ENCODE data around the gene MYL5. TPM values are rescaled to one million over a fixed set of nuclear protein-coding genes. Genes with fewer than 3 reads are reported as not detected.

Gene MYL5
- total RNA-seq, 2 experiments from 2014 or later: 13.7 to 16.4 TPM

Other genes with a start within 250 kb of the MYL5 start
- 10 to 100 TPM; 32.3 to 37.9 TPM for gene ZNF721, start 175.4 kb upstream of the MYL5 start, total RNA-seq
- gene PIGG, start 175.3 kb upstream of the MYL5 start, total RNA-seq: 10 to 100 TPM; 39.9 to 48.2 TPM
- gene TMEM271, start 98.2 kb upstream of the MYL5 start, total RNA-seq: not detected
- 10 to 100 TPM; 16.2 to 17.2 TPM for gene PDE6B, start 49.0 kb upstream of the MYL5 start, total RNA-seq
- gene ATP5ME, start 266 bp upstream of the MYL5 start, total RNA-seq: 100 to 1,000 TPM; 147 to 210 TPM
- gene SLC49A3, start 14.6 kb downstream of the MYL5 start, total RNA-seq: under 1 TPM; 0.09 to 0.39 TPM
- 10 to 100 TPM; 20.6 to 22.5 TPM for gene PCGF3, start 31.3 kb downstream of the MYL5 start, total RNA-seq
- under 1 TPM; 0.28 to 0.50 TPM for gene CPLX1, start 151.6 kb downstream of the MYL5 start, total RNA-seq